ENCODE results near the gene DGCR2.

- TF ChIP-seq CTCF (IDR thresholded peaks at IDR 0.05) (no peak), POLR2A (IDR thresholded peaks at IDR 0.05) (no peak)
Observed at GRCh38 chr22:19130959-19131684, 8.9 kb upstream of the DGCR2 start, which contains the start of gene TSSK2.
